ENCODE results near the gene PCNT. TPM values are rescaled to one million over a fixed set of nuclear protein-coding genes. Genes with fewer than 3 reads are reported as not detected.

Gene PCNT
- total RNA-seq, 2 experiments from 2014 or later, result 42.1 to 42.7 TPM

DNA sequence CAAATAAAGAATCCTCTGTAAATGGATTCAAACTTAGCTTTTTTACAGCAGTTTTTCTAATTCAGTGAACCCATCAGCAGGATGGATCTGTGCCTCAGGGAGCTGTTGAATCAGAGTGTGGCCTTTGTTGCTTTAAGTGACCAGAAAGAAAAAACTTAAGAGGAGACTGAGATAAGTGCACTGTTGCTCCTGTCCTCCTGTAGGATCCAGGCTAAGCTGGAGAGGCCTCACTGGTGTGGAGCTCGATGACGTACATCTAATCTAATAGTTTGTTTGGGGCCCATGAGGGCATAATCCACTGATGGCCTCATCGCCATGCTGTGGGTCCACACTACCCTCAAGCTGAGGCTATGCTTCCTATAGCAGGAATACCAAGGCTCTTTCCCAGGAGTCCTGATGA is 145.3 kb downstream of the PCNT start:
- DNase-seq, result no peak
- Mint-ChIP-seq H3K4me3 (no peak overlapping the region), H3K27me3 (ENCODE audit: low read depth) (no peaks in the 10 kb centered on the region), H3K27ac (no peak overlapping the region), H3K9me3 (no peaks in the 10 kb centered on the region), H3K36me3 (ENCODE audit: low read depth) (peaks cover 4% of the 10 kb centered on the region), H3K4me1 (ENCODE audit: low read depth) (peaks cover 37% of the 10 kb centered on the region)
- CTCF ChIA-PET, result interaction anchor here (0.8 kb wide), 1 partner anchor 171 kb away, joined by 3 read pairs; no protein-coding TSS in a partner anchor
- intact Hi-C loops (cut with micrococcal nuclease), result no loop called here

DNA sequence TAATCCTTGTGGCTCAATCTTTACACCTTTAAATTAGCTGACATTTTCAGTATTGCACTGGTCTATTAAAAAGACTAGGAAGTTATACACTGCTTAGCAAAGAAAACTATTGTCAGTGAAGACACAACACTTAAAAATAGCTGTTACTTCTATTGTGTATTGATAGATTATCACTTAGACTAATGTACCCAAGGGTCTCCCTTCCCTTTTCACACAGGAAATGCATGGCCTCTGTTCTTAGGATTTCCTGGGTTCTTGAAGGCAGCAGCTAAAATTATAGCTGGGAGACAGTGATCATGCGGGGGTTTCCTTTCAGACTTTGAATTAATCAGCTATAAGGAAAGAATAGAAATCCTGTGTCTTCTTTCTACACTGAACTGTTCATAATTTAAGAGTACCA is 147.6 kb downstream of the PCNT start:
- no peaks in the 10 kb centered on the region for H3K27me3 Mint-ChIP-seq (ENCODE audit: low read depth)
- no peak overlapping the region for H3K27ac Mint-ChIP-seq
- no peaks in the 10 kb centered on the region for H3K9me3 Mint-ChIP-seq
- CTCF ChIA-PET, result no interaction called here
- peaks cover 6% of the 10 kb centered on the region for H3K36me3 Mint-ChIP-seq (ENCODE audit: low read depth)
- H3K4me1 Mint-ChIP-seq (ENCODE audit: low read depth), result peaks cover 45% of the 10 kb centered on the region
- no peak for DNase-seq
- H3K4me3 Mint-ChIP-seq, result no peak overlapping the region
- intact Hi-C loops (cut with micrococcal nuclease), result no loop called here

DNA sequence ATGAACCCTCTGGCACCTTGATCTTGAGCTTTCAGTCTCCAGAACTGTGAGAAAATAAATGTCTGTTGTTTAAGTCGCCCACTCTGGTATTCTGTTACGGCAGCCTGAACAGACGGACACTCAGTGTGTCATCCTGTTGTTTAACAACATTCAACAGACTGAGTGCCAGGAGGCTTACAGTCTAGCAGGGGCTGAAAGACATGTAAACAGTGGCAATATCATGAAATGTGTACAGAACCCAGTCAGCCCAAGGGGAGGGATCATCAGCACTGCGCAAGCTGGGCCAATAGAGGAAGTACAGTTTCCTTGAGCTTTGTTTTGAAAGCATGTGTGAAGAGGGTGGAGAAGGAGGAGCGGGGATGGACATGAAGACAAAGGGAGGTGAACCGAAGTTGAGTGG is 148.3 kb downstream of the PCNT start:
- intact Hi-C loops (cut with micrococcal nuclease), result no loop called here
- no peak overlapping the region for H3K4me3 Mint-ChIP-seq
- CTCF ChIA-PET, result no interaction called here
- DNase-seq, result no peak
- H3K27ac Mint-ChIP-seq, result no peak overlapping the region
- no peaks in the 10 kb centered on the region for H3K27me3 Mint-ChIP-seq (ENCODE audit: low read depth)
- H3K9me3 Mint-ChIP-seq, result no peaks in the 10 kb centered on the region
- H3K36me3 Mint-ChIP-seq (ENCODE audit: low read depth), result peaks cover 9% of the 10 kb centered on the region
- peaks cover 44% of the 10 kb centered on the region for H3K4me1 Mint-ChIP-seq (ENCODE audit: low read depth)

GRCh38 chr21:46474382-46474781 is 150.4 kb downstream of the PCNT start:
- CTCF ChIA-PET, result no interaction called here

DNA sequence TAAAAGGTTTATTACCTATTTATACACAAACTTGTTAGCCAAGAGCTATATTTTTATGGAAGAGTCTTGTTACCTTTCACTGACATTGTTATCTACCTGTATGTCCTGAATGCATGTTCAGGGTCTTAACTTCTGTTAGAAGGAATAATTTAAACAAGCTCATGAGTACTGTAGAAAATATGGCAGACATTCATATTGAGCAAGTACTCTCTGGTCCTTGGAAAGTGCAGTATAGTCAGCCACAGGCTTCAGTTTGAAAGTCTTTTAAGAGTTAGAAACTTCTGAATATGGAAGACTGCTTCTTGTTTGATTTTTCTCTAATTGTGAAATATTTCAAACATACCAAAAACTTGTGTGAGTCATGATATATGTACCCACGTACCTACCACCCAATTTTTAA is 151.3 kb downstream of the PCNT start:
- no peaks in the 10 kb centered on the region for H3K27me3 Mint-ChIP-seq (ENCODE audit: low read depth)
- H3K4me3 Mint-ChIP-seq, result no peak overlapping the region
- no peak for DNase-seq
- no peaks in the 10 kb centered on the region for H3K9me3 Mint-ChIP-seq
- peaks cover 36% of the 10 kb centered on the region for H3K4me1 Mint-ChIP-seq (ENCODE audit: low read depth)
- CTCF ChIA-PET, result interaction anchor here (0.7 kb wide), 1 partner anchor 56 kb away, joined by 3 read pairs; no protein-coding TSS in a partner anchor
- H3K36me3 Mint-ChIP-seq (ENCODE audit: low read depth), result peaks cover 13% of the 10 kb centered on the region
- no peak overlapping the region for H3K27ac Mint-ChIP-seq
- intact Hi-C loops (cut with micrococcal nuclease), result no loop called here

More at GRCh38 chr21:46474382-46474781, 150.4 kb downstream of the PCNT start:
- no peak overlapping the region for H3K27ac Mint-ChIP-seq
- H3K9me3 Mint-ChIP-seq, result no peaks in the 10 kb centered on the region
- H3K27me3 Mint-ChIP-seq (ENCODE audit: low read depth), result no peaks in the 10 kb centered on the region
- peaks cover 33% of the 10 kb centered on the region for H3K4me1 Mint-ChIP-seq (ENCODE audit: low read depth)
- DNase-seq, result no peak
- intact Hi-C loops (cut with micrococcal nuclease), result no loop called here
- peaks cover 14% of the 10 kb centered on the region for H3K36me3 Mint-ChIP-seq (ENCODE audit: low read depth)
- no peak overlapping the region for H3K4me3 Mint-ChIP-seq

DNA sequence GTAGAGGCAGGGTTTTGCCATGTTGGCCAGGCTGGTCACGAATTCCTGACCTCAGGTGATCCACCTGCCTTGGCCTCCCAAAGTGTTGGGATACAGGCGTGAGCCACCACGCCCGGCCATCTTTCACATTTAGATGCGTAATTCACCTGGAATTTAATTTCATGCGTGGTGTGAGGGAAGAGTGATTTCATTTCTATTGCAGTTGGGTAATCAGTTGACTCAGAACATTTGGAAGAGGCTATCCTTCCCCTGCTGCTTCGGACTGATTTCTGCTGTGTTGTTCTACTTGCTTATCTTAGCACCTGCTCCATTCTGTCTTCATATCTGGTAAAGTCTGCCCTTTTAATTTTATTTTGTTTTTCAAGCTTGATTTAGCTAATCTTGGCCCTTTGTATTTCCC is 153.8 kb downstream of the PCNT start:
- intact Hi-C loops (cut with micrococcal nuclease), result no loop called here
- H3K27ac Mint-ChIP-seq, result no peak overlapping the region
- H3K9me3 Mint-ChIP-seq, result no peaks in the 10 kb centered on the region
- H3K4me1 Mint-ChIP-seq (ENCODE audit: low read depth), result peaks cover 29% of the 10 kb centered on the region
- H3K27me3 Mint-ChIP-seq (ENCODE audit: low read depth), result no peaks in the 10 kb centered on the region
- no peak for DNase-seq
- H3K4me3 Mint-ChIP-seq, result no peak overlapping the region
- peaks cover 20% of the 10 kb centered on the region for H3K36me3 Mint-ChIP-seq (ENCODE audit: low read depth)
- CTCF ChIA-PET, result no interaction called here

DNA sequence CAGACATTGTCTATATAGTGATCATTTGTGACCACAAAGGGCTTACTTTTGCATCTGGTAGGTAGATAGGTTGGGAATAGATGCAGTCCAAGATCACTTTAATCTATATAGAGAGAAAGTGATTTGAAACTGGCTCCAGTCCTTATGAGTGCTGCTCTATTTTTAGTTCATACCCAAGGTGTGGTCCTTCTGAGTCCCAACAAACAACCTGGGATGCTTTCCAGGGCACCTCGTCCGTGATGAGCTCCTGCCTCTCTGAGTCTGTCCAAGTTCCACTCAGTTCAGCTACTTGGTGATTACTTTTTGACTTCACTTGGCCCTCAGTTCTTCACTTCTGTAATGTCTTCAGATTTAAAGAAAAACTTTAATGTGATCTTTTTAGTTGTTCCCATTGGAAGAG is 155.0 kb downstream of the PCNT start:
- H3K27ac Mint-ChIP-seq, result no peak overlapping the region
- intact Hi-C loops (cut with micrococcal nuclease), result no loop called here
- no peak overlapping the region for H3K4me3 Mint-ChIP-seq
- peaks cover 20% of the 10 kb centered on the region for H3K36me3 Mint-ChIP-seq (ENCODE audit: low read depth)
- CTCF ChIA-PET, result interaction anchor here (0.6 kb wide), 2 partner anchors 15 to 53 kb away, joined by 3 read pairs; no protein-coding TSS in a partner anchor
- no peaks in the 10 kb centered on the region for H3K27me3 Mint-ChIP-seq (ENCODE audit: low read depth)
- peaks cover 37% of the 10 kb centered on the region for H3K4me1 Mint-ChIP-seq (ENCODE audit: low read depth)
- no peak for DNase-seq
- H3K9me3 Mint-ChIP-seq, result no peaks in the 10 kb centered on the region

- no peak for DNase-seq
- CTCF ChIA-PET, result no interaction called here
- Mint-ChIP-seq H3K4me3 (no peak overlapping the region), H3K36me3 (ENCODE audit: low read depth) (peaks cover 24% of the 10 kb centered on the region), H3K27ac (no peak overlapping the region), H3K9me3 (no peaks in the 10 kb centered on the region), H3K4me1 (ENCODE audit: low read depth) (peaks cover 28% of the 10 kb centered on the region), H3K27me3 (ENCODE audit: low read depth) (no peaks in the 10 kb centered on the region)
- intact Hi-C loops (cut with micrococcal nuclease), result no loop called here
Measured at GRCh38 chr21:46480466-46480865, 156.5 kb downstream of the PCNT start.

DNA sequence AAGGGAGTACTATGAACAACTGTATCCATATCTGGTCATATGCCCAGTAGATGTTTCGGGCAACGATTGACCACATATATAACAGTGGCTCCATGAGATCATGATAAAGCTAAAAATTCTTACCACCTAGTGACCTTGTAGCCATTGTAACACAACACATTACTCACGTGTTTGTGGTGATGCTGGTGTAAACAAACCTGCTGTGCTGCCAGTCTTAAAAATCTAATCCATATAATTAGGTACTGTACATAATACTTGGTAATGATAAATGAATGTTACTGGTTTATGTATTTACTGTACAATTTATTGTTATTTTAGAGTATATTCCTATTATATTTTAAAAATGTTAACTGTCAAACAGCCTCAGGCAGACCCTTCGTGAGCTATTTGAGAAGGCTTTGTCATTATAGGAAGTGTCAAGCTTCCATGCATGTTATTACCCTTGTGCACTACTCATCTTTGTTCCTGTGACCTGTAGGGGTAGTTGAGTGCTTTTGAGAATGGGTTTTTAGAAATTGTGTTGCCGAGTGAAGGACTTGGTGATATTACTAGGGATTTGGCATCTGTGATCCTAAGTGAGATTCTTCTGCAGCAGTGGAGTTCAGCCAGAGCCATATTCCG is 158.4 kb downstream of the PCNT start:
- no peak overlapping the region for H3K4me3 Mint-ChIP-seq
- CTCF ChIA-PET, result no interaction called here
- H3K36me3 Mint-ChIP-seq (ENCODE audit: low read depth), result peaks cover 24% of the 10 kb centered on the region
- no peaks in the 10 kb centered on the region for H3K9me3 Mint-ChIP-seq
- DNase-seq, result no peak
- intact Hi-C loops (cut with micrococcal nuclease), result no loop called here
- H3K27me3 Mint-ChIP-seq (ENCODE audit: low read depth), result no peaks in the 10 kb centered on the region
- H3K27ac Mint-ChIP-seq, result no peak overlapping the region
- H3K4me1 Mint-ChIP-seq (ENCODE audit: low read depth), result peaks cover 26% of the 10 kb centered on the region

- no peaks in the 10 kb centered on the region for H3K27me3 Mint-ChIP-seq (ENCODE audit: low read depth)
- CTCF ChIA-PET, result no interaction called here
- DNase-seq, result no peak
- intact Hi-C loops (cut with micrococcal nuclease), result no loop called here
- H3K9me3 Mint-ChIP-seq, result no peaks in the 10 kb centered on the region
- H3K4me3 Mint-ChIP-seq, result no peak overlapping the region
- peaks cover 21% of the 10 kb centered on the region for H3K36me3 Mint-ChIP-seq (ENCODE audit: low read depth)
- H3K4me1 Mint-ChIP-seq (ENCODE audit: low read depth), result peaks cover 26% of the 10 kb centered on the region
- H3K27ac Mint-ChIP-seq, result no peak overlapping the region
Measured at GRCh38 chr21:46482846-46483231, 158.9 kb downstream of the PCNT start.

DNA sequence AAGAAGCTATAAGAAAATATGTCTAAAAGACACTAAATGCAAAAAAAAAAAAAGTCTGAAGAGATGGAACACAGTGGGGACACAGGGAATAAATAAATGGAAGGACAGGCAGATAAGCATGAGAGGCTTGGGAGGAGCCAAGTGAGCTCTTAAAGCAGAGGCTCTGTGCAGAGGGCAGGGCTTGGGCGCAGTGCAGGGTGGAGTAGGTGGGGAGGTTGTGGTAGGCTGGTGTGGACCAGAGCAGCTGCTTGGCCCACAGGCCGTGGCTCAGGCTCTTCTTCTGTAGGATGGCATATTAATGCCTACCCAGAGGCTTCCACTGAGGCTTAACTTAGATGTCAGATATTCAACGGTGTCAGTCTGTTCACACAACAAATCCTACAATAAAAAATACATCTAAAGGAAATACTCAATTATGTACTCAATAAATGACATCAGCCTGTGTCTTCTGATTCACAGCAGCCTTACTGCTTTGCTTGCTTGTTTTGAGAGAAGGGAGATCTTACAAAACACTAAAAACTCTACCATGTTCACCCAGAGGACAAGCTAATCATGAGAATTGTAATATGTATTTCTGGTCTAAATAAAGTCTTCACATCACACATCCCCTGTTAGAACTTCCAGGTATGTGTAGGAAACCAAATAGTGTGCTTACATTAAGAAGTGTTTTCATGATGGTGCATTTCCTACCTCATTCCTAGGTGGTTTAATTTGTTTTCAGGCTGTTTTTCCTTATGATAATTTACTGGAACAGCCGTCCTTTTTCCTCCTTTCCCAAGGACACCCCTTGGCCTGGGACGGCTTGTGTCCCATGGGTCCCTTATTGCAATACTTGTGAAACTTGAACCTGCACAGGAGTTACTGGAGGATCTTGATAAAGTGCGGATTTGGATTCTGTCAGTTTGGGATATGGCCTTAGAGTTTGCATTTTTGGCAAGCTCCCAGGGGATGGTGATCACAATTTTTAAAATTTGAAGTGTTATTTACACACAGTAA is 159.6 kb downstream of the PCNT start:
- Mint-ChIP-seq H3K9me3 (no peaks in the 10 kb centered on the region), H3K4me3 (no peak overlapping the region), H3K36me3 (ENCODE audit: low read depth) (peaks cover 19% of the 10 kb centered on the region), H3K4me1 (ENCODE audit: low read depth) (peaks cover 26% of the 10 kb centered on the region), H3K27me3 (ENCODE audit: low read depth) (no peaks in the 10 kb centered on the region), H3K27ac (no peak overlapping the region)
- intact Hi-C loops (cut with micrococcal nuclease), result no loop called here
- CTCF ChIA-PET, result interaction anchor here (0.7 kb wide), 1 partner anchor 44 kb away, joined by 3 read pairs; no protein-coding TSS in a partner anchor
- no peak for DNase-seq

GRCh38 chr21:46486481-46487126 is 162.6 kb downstream of the PCNT start:
- H3K4me3 Mint-ChIP-seq, result no peak overlapping the region
- CTCF ChIA-PET, result no interaction called here
- no peaks in the 10 kb centered on the region for H3K27me3 Mint-ChIP-seq (ENCODE audit: low read depth)
- peaks cover 12% of the 10 kb centered on the region for H3K36me3 Mint-ChIP-seq (ENCODE audit: low read depth)
- no peak overlapping the region for H3K27ac Mint-ChIP-seq
- intact Hi-C loops (cut with micrococcal nuclease), result no loop called here
- H3K9me3 Mint-ChIP-seq, result no peaks in the 10 kb centered on the region
- DNase-seq, result no peak
- H3K4me1 Mint-ChIP-seq (ENCODE audit: low read depth), result peaks cover 15% of the 10 kb centered on the region

Data from activated naive CD4-positive, alpha-beta T cell treated with anti-CD3 and anti-CD28 coated beads for 36 hours (primary cell).